Activated T-helper 1 cell treated with anti-CD3 and anti-CD28 coated beads, Interleukin-12 subunit alpha, Interleukin-12 subunit beta, Interleukin-2, Interleukin-4 antibody, amounts not matched to agents 30 ng/mL and 10 ng/mL and 1 ng/mL, durations not matched to agents 14 hours and 24 hours and 36 hours (primary cell): ENCODE measurements around the gene WNK2. TPM values are rescaled to one million over a fixed set of nuclear protein-coding genes. Genes with fewer than 3 reads are reported as not detected.
A peak's percentile ranks its signal among the peaks of the same experiment; 100 is the strongest.

ENCODE experiments used
- DNase-seq: peaks from one replicate; pipeline ENCODE4 v3.0.0; 2021; ENCODE audit warnings: low spot score
- H3K27ac Mint-ChIP-seq: one replicate; pipeline ENCODE4 v1.8.0; 2021; ENCODE audit warnings: mild to moderate bottlenecking, mixed read lengths
- H3K27me3 Mint-ChIP-seq: one replicate; pipeline ENCODE4 v1.8.0; 2022; ENCODE audit warnings: mild to moderate bottlenecking, moderate library complexity, mixed read lengths; ENCODE audit not compliant: insufficient read depth
- H3K36me3 Mint-ChIP-seq: one replicate; pipeline ENCODE4 v1.8.0; 2021; ENCODE audit warnings: low read depth, mixed read lengths
- H3K4me1 Mint-ChIP-seq: one replicate; pipeline ENCODE4 v1.8.0; 2021; ENCODE audit warnings: low read depth, mixed read lengths
- H3K4me3 Mint-ChIP-seq: one replicate; pipeline ENCODE4 v1.8.0; 2021; ENCODE audit warnings: mild to moderate bottlenecking, moderate library complexity, mixed read lengths
- H3K9me3 Mint-ChIP-seq: one replicate; pipeline ENCODE4 v1.8.0; 2021; ENCODE audit warnings: mixed read lengths
- intact Hi-C: fragments of 100-400 bp; cut with micrococcal nuclease; formaldehyde crosslinking; loops from one replicate; pipeline ENCODE4 v1.15.1; 2024
- total RNA-seq: library from RNA; stranded (reverse); gene quantifications from 2 replicates; pipeline ENCODE4 v1.2.3, GENCODE V29; 2022

The WNK2 gene
- total RNA-seq, 1 donor from 2014 or later, result 3.0 TPM

DNA sequence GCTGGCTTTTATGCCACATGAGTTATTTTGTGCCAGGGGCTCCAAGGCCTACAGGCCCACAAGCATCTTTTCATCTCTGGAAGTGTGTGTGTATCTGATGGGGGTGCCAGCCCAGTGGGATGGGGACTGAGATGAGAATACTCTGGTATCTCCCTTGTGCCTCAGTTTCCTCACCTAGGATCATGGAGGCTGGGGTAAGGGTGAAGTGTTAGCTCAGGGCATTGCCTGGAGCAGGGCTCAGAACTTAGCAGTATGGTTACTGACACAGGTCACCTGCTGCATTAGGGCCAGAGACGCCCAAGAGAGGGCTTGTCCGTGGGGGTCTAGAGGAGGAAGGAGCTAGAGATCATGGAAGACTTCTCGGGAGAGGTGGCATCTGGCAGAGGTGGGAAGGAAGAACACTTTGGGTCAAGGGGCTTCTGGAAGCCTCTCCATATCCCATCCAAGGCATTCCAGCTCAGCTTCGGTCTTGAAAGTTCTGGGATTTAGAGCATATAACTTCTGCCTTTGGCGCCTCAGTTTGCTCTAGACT is 742 bp upstream of the WNK2 start:
- peaks cover 61% of the 10 kb centered on the region for H3K27me3 Mint-ChIP-seq
- H3K27ac Mint-ChIP-seq, result no peak overlapping the region
- no peak for DNase-seq
- H3K4me1 Mint-ChIP-seq, result no peaks in the 10 kb centered on the region
- H3K4me3 Mint-ChIP-seq, result peak overlapping the region; percentile 73
- H3K9me3 Mint-ChIP-seq, result no peaks in the 10 kb centered on the region
- no peaks in the 10 kb centered on the region for H3K36me3 Mint-ChIP-seq
- intact Hi-C loops, result no loop called here

DNA sequence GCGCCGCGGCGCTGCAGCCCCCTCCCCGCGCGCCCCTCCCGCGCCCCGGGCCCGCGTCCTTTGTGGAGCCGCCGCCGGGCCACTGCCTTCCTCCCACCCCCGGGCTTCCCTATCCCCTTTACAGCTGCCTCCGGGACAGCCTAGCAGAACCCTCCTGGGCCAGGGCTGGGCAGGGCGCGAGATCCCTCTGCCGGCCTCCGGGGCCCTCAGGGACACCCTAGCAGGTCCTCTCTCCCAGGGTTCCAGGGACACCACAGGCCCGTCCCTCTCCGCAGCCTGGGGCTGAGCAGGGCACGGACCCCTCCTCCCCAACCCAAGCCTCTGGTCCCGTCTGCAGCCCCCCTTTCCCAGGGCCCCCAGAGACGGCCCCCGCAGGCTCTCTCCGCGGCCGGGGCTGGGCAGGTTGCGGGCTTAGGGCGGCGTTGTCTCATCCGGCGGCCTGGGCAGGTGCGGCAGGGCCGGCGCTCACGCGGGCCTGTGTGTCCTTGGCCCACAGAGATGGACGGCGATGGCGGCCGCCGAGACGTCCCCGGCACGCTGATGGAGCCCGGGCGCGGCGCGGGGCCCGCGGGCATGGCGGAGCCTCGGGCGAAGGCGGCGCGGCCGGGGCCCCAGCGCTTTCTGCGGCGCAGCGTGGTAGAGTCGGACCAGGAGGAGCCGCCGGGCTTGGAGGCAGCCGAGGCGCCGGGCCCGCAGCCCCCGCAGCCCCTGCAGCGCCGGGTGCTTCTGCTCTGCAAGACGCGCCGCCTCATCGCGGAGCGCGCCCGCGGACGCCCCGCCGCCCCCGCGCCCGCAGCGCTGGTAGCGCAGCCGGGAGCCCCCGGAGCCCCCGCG is 710 bp downstream of the WNK2 start:
- peak overlapping the region; percentile 75 for H3K4me3 Mint-ChIP-seq
- no peak overlapping the region for H3K27ac Mint-ChIP-seq
- no peaks in the 10 kb centered on the region for H3K36me3 Mint-ChIP-seq
- H3K4me1 Mint-ChIP-seq, result no peaks in the 10 kb centered on the region
- no peaks in the 10 kb centered on the region for H3K9me3 Mint-ChIP-seq
- no peak for DNase-seq
- intact Hi-C loops, result loop anchor here (2.0 kb wide), 2 partner anchors 24 to 50 kb away; partner anchors contain the start of gene NINJ1
- H3K27me3 Mint-ChIP-seq, result peaks cover 61% of the 10 kb centered on the region

GRCh38 chr9:93185266-93186214 is 1.6 kb downstream of the WNK2 start:
- H3K4me1 Mint-ChIP-seq, result no peaks in the 10 kb centered on the region
- no peaks in the 10 kb centered on the region for H3K36me3 Mint-ChIP-seq
- intact Hi-C loops, result loop anchor here (2.0 kb wide), 2 partner anchors 25 to 51 kb away; partner anchors contain the start of gene NINJ1
- peaks cover 53% of the 10 kb centered on the region for H3K27me3 Mint-ChIP-seq
- H3K9me3 Mint-ChIP-seq, result no peaks in the 10 kb centered on the region
- no peak overlapping the region for H3K27ac Mint-ChIP-seq
- DNase-seq, result no peak
- peak overlapping the region; percentile 46 for H3K4me3 Mint-ChIP-seq

DNA sequence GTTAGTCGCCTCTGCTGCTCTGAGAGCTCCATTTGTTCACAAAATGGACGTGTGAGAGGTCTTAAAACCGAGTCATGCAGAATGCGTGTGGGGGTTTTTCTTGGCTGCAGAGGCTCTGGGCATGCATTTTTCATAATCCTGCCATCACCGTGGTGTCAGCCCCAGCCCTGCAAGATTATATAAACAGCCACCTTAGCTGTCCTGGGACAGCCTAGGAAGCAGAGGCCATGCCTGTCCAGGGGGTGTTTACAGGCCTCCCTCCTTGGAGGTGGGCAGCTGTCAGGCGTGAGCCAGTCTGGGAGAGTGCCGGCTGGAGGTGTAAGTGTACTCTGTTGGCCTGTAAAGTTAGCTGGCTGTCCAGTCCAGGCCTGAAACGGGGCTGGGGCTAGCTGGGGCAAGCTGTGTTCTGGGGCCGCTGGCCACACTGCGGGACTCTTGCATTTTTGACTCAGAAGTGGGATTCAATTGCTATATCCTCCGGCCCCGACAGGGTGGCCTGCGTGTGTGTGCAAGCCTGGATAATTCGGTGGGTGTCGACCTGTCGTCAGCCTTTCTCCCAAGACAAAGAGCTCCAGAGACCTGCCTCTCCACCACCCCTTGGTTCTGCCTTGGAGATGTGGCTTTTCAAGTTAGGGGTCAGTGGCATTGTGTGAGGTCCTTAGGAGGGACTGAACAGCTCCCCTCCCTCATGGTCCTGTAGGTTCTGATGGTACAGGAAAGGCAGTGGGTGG is 2.4 kb downstream of the WNK2 start:
- H3K4me1 Mint-ChIP-seq, result no peaks in the 10 kb centered on the region
- peaks cover 46% of the 10 kb centered on the region for H3K27me3 Mint-ChIP-seq
- intact Hi-C loops, result no loop called here
- H3K9me3 Mint-ChIP-seq, result no peaks in the 10 kb centered on the region
- H3K4me3 Mint-ChIP-seq, result peak overlapping the region; percentile 46
- H3K27ac Mint-ChIP-seq, result no peak overlapping the region
- no peak for DNase-seq
- H3K36me3 Mint-ChIP-seq, result no peaks in the 10 kb centered on the region

DNA sequence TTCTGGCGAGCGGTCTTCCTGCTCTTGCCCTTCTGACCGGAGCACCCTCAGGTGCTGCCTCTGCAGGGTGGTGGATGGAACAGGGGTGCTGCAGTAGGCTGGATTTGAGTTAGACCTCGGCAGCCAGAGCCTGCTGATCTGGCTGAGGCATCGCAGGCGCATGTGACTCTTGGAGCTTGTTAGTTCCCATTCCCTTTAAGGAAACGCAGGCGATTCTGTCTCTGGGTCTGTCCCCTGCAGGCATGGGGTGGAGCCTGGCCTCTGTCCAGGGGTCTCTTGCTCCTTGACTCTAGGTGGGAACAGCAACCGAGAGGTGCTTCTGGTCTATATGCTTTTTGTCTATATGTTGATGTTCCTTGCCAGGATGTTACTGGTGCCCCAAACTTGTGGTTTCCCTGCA is 3.1 kb downstream of the WNK2 start:
- H3K27me3 Mint-ChIP-seq, result peaks cover 44% of the 10 kb centered on the region

DNA sequence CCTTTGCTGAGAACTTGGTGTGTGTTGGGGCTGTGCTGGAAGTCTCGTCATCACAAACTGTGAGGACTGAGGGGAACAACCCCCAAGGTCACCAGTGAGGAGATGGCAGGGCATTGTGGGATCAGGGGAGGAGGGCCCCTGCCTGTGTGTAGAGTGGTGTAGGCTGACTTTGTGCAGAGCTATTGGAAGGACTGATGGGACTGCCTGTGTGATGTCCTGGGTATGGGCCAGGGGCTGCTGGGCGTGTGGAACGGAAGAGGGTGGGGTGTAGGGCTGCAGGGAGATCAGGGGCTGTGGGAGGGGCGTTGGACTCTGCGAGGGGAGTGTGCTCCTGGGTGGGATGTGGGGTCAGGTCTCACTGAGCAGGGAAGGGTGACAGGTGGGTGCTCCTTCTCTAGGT is 3.6 kb downstream of the WNK2 start:
- Mint-ChIP-seq H3K27me3 (peaks cover 39% of the 10 kb centered on the region), H3K27ac (no peak overlapping the region), H3K4me1 (no peaks in the 10 kb centered on the region), H3K36me3 (no peaks in the 10 kb centered on the region), H3K4me3 (no peak overlapping the region), H3K9me3 (no peaks in the 10 kb centered on the region)
- intact Hi-C loops, result no loop called here
- no peak for DNase-seq

More for the DNA sequence above, 3.1 kb downstream of the WNK2 start:
- intact Hi-C loops, result no loop called here
- H3K9me3 Mint-ChIP-seq, result no peaks in the 10 kb centered on the region
- no peak overlapping the region for H3K27ac Mint-ChIP-seq
- no peak overlapping the region for H3K4me3 Mint-ChIP-seq
- no peak for DNase-seq
- H3K36me3 Mint-ChIP-seq, result no peaks in the 10 kb centered on the region
- no peaks in the 10 kb centered on the region for H3K4me1 Mint-ChIP-seq

DNA sequence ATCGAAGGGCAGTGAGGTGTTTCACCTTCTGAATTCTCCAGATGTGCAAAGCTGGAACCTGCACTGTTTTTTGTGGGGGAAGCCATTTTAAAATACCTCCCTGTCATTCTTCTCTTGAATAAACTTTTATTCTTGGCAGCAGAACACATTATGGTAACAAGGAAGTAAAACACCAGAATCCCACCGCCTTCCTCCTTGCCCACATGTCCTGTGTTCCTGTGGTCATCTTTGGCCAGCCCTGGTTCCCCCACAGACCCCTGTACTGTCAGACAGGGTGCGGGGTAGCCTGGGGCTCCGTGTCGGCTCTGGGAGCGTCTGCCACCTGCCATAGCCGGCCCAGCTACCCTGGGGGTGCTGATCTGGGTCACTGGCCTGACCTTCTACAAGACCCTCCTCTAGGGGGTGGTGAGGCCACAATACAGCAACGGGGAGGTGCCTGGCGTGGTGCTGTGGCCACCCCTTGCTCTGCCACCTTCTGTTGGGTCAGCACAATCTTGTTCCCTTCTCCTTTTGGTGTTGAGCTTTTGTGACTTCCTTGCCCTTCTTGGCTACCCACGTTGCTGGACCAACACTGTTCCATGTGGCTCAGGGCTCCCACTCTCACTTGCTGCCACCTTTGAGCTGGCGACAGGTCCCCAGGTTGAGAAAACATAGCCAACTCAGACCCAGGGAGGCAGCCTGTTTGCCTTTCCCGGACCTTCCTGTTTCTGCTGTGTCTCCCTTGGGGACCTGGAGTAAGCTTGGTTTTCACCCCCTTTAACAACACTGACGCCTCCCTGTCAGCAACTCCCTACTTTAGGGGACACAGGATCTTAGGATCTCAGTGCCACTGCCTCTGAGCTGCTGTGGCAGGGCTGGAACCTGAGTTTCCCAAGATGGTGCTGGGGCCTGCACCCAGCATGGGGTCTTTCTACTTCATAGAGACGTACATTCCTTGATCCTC is 4.8 kb downstream of the WNK2 start:
- DNase-seq, result no peak
- Mint-ChIP-seq H3K27me3 (peaks cover 31% of the 10 kb centered on the region), H3K27ac (no peak overlapping the region), H3K36me3 (no peaks in the 10 kb centered on the region), H3K4me3 (no peak overlapping the region), H3K4me1 (no peaks in the 10 kb centered on the region), H3K9me3 (no peaks in the 10 kb centered on the region)
- intact Hi-C loops, result no loop called here

DNA sequence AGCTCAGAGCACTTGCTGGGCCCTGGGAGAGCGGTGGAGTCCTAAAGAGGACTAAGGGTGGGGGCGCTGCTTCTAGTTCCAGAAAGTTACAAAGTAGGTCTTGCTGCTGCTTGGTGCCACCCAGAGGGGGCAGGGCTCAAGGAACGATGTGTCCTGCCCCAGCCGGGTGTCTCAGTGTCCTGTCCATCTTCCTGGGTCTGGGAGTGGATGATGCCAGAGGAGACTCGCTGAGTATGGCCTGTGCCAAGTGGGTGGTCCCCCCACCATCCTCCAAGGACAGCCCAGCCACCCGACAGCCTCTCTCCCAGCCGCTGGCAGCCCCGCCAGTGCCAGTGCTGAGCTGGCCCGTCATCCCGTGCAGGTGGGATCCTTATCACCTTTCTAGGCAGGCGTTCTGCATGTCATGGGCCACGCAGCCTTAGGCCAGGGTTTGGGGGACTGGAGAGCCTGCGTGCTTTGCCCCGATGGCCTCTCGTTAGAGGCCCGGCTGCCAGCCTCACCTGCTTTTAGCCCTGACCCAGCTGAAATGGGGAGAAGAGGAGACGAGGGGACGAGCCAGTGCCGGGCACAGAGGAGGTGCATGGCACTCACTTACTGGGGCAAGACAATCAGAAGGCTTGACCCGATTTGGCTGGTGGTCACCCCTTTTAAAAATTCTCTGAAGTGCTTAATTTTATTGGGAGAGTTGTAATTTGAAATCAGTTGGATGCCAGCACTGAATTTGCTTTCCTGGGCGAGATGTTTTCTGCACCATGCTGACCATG is 5.6 kb downstream of the WNK2 start:
- intact Hi-C loops, result no loop called here
- no peaks in the 10 kb centered on the region for H3K36me3 Mint-ChIP-seq
- H3K27me3 Mint-ChIP-seq, result peaks cover 33% of the 10 kb centered on the region

GRCh38 chr9:93190133-93190525 is 6.2 kb downstream of the WNK2 start:
- Mint-ChIP-seq H3K4me1 (no peaks in the 10 kb centered on the region), H3K36me3 (no peaks in the 10 kb centered on the region), H3K27me3 (peaks cover 33% of the 10 kb centered on the region), H3K4me3 (no peak overlapping the region), H3K27ac (no peak overlapping the region), H3K9me3 (no peaks in the 10 kb centered on the region)
- DNase-seq, result no peak
- intact Hi-C loops, result no loop called here

More for the DNA sequence above, 5.6 kb downstream of the WNK2 start:
- H3K27ac Mint-ChIP-seq, result no peak overlapping the region
- no peaks in the 10 kb centered on the region for H3K4me1 Mint-ChIP-seq
- H3K4me3 Mint-ChIP-seq, result no peak overlapping the region
- H3K9me3 Mint-ChIP-seq, result no peaks in the 10 kb centered on the region
- no peak for DNase-seq

DNA sequence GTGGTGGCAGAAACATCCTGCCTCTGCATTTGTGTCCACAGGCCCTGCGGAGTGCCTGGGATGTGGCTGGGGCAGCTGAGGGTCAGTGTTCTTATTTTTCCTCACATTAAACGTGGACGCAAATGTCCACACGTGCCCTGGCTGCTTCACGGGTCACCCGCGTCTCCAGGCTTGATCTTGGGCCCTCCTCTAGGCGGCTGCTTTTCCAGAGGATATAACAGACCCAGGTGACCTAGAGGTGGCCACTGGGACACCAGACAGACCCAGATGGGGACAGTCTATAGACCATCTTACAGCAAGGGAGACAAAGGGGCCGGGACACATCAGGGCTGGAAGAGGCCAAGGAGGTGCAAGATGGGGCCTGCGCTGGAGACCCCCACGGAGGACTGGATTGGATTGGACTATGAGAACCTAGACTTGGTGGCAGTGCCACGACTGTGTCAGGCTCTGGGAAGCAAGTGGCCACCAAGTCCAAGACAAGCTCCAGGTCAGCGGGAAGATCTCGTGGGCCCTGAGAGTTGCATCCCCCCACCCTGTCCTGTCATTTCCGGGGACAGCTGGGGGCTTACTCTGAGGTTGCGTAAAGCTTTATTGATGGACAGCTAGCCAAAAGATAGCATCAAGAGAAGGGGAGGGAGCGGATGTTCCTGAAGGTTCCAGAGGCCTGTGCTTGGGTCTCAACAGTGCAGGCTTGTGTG is 6.9 kb downstream of the WNK2 start:
- Mint-ChIP-seq H3K27ac (no peak overlapping the region), H3K27me3 (peaks cover 28% of the 10 kb centered on the region), H3K4me1 (no peaks in the 10 kb centered on the region), H3K4me3 (no peak overlapping the region), H3K9me3 (no peaks in the 10 kb centered on the region), H3K36me3 (no peaks in the 10 kb centered on the region)
- DNase-seq, result no peak
- intact Hi-C loops, result no loop called here

GRCh38 chr9:93191354-93191660 is 7.4 kb downstream of the WNK2 start:
- intact Hi-C loops, result no loop called here
- Mint-ChIP-seq H3K27ac (no peak overlapping the region), H3K27me3 (peaks cover 23% of the 10 kb centered on the region), H3K36me3 (no peaks in the 10 kb centered on the region), H3K4me1 (no peaks in the 10 kb centered on the region), H3K4me3 (no peak overlapping the region), H3K9me3 (no peaks in the 10 kb centered on the region)
- DNase-seq, result no peak
